ENCODE results near the gene AKAP7.

GRCh38 chr6:131244942-131245341 is 109.7 kb downstream of the AKAP7 start:
- TF ChIP-seq SUZ12 (IDR thresholded peaks at IDR 0.05; ENCODE audit: extremely low read depth, insufficient read depth, insufficient read length) = no peak
- TF ChIP-seq ZNF274 (IDR thresholded peaks at IDR 0.05; ENCODE audit: low read depth, low read length) = no peak
- no peak for TF ChIP-seq YY1 (IDR thresholded peaks at IDR 0.05; ENCODE audit: insufficient read depth, insufficient read length)
